H1 (cell line): ENCODE data around the gene ACOX1.

Source experiments
- CBX5 ChIP-seq: fragments of 300-800, 300-1000 bp; sonication (generic); IDR thresholded peaks from 2 replicates; pipeline ENCODE4 v1.7.1; 2016; ENCODE audit warnings: antibody characterized with exemption, low read length, low read depth
- CHD1 ChIP-seq: IDR thresholded peaks from 2 replicates; pipeline ENCODE4 v1.6.1; 2012; ENCODE audit warnings: low read depth, low read length, improper control_type of control experiment
- CTCF ChIP-seq, 3 experiments: IDR thresholded peaks; 1 replicate in 2 of 3; 2 replicates in 1 of 3; pipeline versions ENCODE4 v1.5.1 to v1.6.1; 2011; ENCODE audit warnings: low read length in 3 of 3, mild to moderate bottlenecking in 3 of 3, inconsistent platforms in 2 of 3, low read depth in 1 of 3, moderate library complexity in 1 of 3; ENCODE audit not compliant: insufficient read depth in 1 of 3; ENCODE audit errors: control extremely low read depth in 1 of 3
- EZH2 ChIP-seq: fragments of 200-600 bp; sonication (generic); IDR thresholded peaks from 2 replicates; pipeline ENCODE4 v1.7.1; 2012; ENCODE audit warnings: low read depth, mild to moderate bottlenecking, moderate library complexity, low read length, inconsistent platforms; ENCODE audit not compliant: severe bottlenecking
- HDAC6 ChIP-seq: IDR thresholded peaks from one replicate; pipeline ENCODE4 v1.7.1; 2012; ENCODE audit warnings: low read depth, mild to moderate bottlenecking, inconsistent platforms, low read length, moderate library complexity
- POLR2A ChIP-seq, 2 experiments: IDR thresholded peaks; 1 replicate in 1 of 2; 2 replicates in 1 of 2; pipeline ENCODE4 v1.6.1; 2011; ENCODE audit warnings: low read depth in 2 of 2, low read length in 2 of 2, mild to moderate bottlenecking in 2 of 2; ENCODE audit errors: control extremely low read depth in 1 of 2
- POLR2AphosphoS5 ChIP-seq: IDR thresholded peaks from 2 replicates; pipeline ENCODE4 v1.6.1; 2011; ENCODE audit warnings: low read depth, low read length
- SP2 ChIP-seq: IDR thresholded peaks from 2 replicates; pipeline ENCODE4 v1.6.1; 2012; ENCODE audit warnings: mild to moderate bottlenecking, low read length, inconsistent platforms
- TCF12 ChIP-seq: IDR thresholded peaks from 2 replicates; pipeline ENCODE4 v1.6.1; 2011; ENCODE audit warnings: low read depth, mild to moderate bottlenecking, low read length

- TF ChIP-seq POLR2A (IDR thresholded peaks at IDR 0.05; ENCODE audit: control extremely low read depth in 1 of 2, low read depth in 2 of 2, low read length in 2 of 2) (no peak), CTCF (IDR thresholded peaks at IDR 0.05; ENCODE audit: control extremely low read depth in 1 of 3, insufficient read depth in 1 of 3, low read depth in 1 of 3, low read length in 3 of 3) (no peak), CHD1 (no peak), POLR2AphosphoS5 (no peak), HDAC6 (no peak), SP2 (no peak), EZH2 (no peak), CBX5 (no peak), TCF12 (no peak)
These were observed 12.4 kb upstream of the ACOX1 start for GRCh38 chr17:75991396-75991795.
